ENCODE results near the gene LMO7. TPM values are rescaled to one million over a fixed set of nuclear protein-coding genes. Genes with fewer than 3 reads are reported as not detected.
A peak's percentile ranks its signal among the peaks of the same experiment; 100 is the strongest.

Gene LMO7
- total RNA-seq, 1 donor from 2014 or later = 239 TPM

DNA sequence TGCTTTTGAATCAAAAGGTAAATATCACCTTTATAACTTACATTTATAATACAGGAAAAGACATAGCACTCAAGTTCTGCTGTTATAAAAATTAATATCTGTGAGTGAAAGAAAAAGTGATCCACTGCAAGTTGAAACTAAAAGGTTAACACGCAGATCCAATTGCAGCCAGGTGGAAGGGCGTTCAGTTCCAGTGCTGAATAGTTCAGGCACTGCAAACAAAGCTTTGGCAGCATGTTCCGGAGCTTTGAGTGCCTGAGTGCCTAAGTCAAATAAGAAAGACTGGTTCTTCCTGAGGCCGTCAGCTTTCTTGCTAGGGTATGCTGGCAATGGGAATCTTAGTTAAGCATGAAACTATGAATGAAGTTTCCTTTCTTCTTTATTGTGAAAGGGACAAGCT, 200.3 kb downstream of the LMO7 start:
- no peak for DNase-seq (ENCODE audit: extremely low spot score, unreplicated experiment)
- no peak overlapping the region for H3K27ac Mint-ChIP-seq (ENCODE audit: unreplicated experiment)
- H3K36me3 Mint-ChIP-seq (ENCODE audit: unreplicated experiment) = peaks cover 42% of the 10 kb centered on the region
- no peaks in the 10 kb centered on the region for H3K27me3 Mint-ChIP-seq (ENCODE audit: unreplicated experiment)
- TF ChIP-seq, protein P1, sequence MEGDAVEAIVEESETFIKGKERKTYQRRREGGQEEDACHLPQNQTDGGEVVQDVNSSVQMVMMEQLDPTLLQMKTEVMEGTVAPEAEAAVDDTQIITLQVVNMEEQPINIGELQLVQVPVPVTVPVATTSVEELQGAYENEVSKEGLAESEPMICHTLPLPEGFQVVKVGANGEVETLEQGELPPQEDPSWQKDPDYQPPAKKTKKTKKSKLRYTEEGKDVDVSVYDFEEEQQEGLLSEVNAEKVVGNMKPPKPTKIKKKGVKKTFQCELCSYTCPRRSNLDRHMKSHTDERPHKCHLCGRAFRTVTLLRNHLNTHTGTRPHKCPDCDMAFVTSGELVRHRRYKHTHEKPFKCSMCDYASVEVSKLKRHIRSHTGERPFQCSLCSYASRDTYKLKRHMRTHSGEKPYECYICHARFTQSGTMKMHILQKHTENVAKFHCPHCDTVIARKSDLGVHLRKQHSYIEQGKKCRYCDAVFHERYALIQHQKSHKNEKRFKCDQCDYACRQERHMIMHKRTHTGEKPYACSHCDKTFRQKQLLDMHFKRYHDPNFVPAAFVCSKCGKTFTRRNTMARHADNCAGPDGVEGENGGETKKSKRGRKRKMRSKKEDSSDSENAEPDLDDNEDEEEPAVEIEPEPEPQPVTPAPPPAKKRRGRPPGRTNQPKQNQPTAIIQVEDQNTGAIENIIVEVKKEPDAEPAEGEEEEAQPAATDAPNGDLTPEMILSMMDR (IDR thresholded peaks at IDR 0.05) = no peak
- no peak overlapping the region for H3K4me3 Mint-ChIP-seq (ENCODE audit: unreplicated experiment)
- peaks cover under 1% of the 10 kb centered on the region for H3K9me3 Mint-ChIP-seq (ENCODE audit: unreplicated experiment)
- no peaks in the 10 kb centered on the region for H3K4me1 Mint-ChIP-seq (ENCODE audit: unreplicated experiment)

DNA sequence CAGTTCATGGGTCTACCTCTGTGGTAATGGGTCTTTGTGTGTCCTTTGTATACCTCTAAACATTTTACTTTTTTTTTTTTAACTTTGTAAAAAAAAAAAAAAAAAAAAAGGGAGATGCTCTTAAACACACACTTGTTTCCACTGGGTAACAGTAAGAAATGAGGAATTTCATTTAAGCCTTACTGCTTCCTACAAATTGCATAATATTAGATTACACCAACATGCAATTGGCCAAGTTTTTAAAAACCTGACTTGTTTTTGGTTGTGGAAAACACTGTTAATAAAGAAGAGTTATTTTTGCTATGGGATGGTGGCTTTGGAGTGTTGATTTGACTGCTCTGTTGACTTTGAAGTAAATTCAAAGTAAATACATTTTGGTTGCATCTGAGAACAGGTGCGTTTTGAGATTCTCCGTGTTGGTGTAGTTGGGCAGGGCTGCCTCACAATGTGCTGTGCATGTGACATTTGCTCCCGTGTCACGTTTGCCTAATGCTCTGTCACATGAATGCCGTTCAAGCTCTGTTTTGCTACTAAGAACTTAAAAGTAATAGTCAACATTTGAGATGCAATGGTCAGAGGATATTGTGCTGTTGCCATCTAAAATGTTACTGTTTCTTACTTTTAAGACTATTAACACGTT, 202.4 kb downstream of the LMO7 start:
- no peak for DNase-seq (ENCODE audit: extremely low spot score, unreplicated experiment)
- Mint-ChIP-seq H3K27me3 (ENCODE audit: unreplicated experiment) (no peaks in the 10 kb centered on the region), H3K27ac (ENCODE audit: unreplicated experiment) (no peak overlapping the region), H3K4me3 (ENCODE audit: unreplicated experiment) (no peak overlapping the region), H3K9me3 (ENCODE audit: unreplicated experiment) (peaks cover 8% of the 10 kb centered on the region), H3K36me3 (ENCODE audit: unreplicated experiment) (peaks cover 56% of the 10 kb centered on the region), H3K4me1 (ENCODE audit: unreplicated experiment) (no peaks in the 10 kb centered on the region)
- TF ChIP-seq, protein P1 (IDR thresholded peaks at IDR 0.05) = no peak

DNA sequence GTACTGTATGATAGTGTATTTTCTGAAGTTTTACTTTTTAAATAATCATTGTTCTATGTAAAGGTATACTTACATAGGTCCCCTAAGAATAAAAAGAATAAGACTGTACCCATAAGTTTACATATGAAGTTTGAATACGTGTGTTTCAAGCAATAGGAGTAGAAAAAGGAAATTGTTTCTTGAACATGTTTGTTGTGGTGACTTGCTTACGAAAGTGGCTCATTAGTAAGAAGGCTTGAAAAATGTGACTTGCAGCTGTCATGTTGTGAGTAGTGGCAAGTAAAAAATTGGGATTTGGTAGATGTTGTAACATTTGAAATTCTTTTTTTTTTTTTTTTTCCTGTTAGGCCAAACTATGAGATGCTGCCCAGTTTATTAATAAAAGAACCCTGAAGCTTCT, 203.3 kb downstream of the LMO7 start:
- no peak overlapping the region for H3K4me3 Mint-ChIP-seq (ENCODE audit: unreplicated experiment)
- TF ChIP-seq, protein P1 (IDR thresholded peaks at IDR 0.05) = no peak
- H3K27ac Mint-ChIP-seq (ENCODE audit: unreplicated experiment) = no peak overlapping the region
- peaks cover 55% of the 10 kb centered on the region for H3K36me3 Mint-ChIP-seq (ENCODE audit: unreplicated experiment)
- peaks cover 8% of the 10 kb centered on the region for H3K9me3 Mint-ChIP-seq (ENCODE audit: unreplicated experiment)
- H3K4me1 Mint-ChIP-seq (ENCODE audit: unreplicated experiment) = no peaks in the 10 kb centered on the region
- H3K27me3 Mint-ChIP-seq (ENCODE audit: unreplicated experiment) = no peaks in the 10 kb centered on the region
- DNase-seq (ENCODE audit: extremely low spot score, unreplicated experiment) = no peak

DNA sequence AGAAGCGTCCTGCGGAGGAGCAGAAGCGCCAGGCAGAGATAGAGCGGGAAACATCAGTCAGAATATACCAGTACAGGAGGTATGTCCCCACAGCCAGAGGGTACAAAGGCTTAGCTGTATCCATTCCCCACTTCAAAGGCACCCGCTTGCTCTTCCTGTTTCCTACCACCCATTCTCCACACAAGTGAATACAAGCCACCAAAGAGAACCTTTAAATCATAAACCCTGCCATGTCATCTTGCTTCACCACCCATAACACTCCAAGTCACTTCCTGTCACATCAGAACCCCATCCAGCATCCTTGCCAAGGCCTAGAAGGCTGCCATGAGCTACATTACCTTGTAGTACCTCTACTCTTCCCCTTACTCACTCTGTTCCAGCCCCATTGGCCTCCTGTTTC, 205.8 kb downstream of the LMO7 start:
- H3K27ac Mint-ChIP-seq (ENCODE audit: unreplicated experiment) = peak overlapping the region; percentile 25
- peaks cover 8% of the 10 kb centered on the region for H3K9me3 Mint-ChIP-seq (ENCODE audit: unreplicated experiment)
- no peaks in the 10 kb centered on the region for H3K27me3 Mint-ChIP-seq (ENCODE audit: unreplicated experiment)
- no peak for DNase-seq (ENCODE audit: extremely low spot score, unreplicated experiment)
- peaks cover 59% of the 10 kb centered on the region for H3K36me3 Mint-ChIP-seq (ENCODE audit: unreplicated experiment)
- no peak overlapping the region for H3K4me3 Mint-ChIP-seq (ENCODE audit: unreplicated experiment)
- TF ChIP-seq, protein P1 (IDR thresholded peaks at IDR 0.05) = no peak
- no peaks in the 10 kb centered on the region for H3K4me1 Mint-ChIP-seq (ENCODE audit: unreplicated experiment)

DNA sequence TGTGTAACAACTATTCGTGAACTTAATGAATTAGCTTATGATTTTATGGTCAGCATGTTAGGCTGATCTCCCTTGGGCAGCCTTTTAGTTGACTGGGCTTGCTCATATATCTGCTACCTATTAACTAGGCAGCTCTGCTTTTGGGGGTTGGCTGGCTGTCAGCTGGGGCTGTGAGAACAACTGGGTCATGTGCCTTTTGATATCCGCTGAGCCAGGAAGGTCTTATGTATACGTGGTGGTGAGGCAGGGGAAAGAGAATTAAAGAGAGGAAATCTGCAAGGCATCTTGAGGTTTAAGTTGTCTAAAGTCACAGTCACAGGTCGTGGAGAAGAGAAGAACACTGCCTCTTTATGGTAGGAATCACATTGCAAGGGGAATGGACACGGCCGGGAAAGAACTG, 206.9 kb downstream of the LMO7 start:
- no peaks in the 10 kb centered on the region for H3K27me3 Mint-ChIP-seq (ENCODE audit: unreplicated experiment)
- H3K4me1 Mint-ChIP-seq (ENCODE audit: unreplicated experiment) = no peaks in the 10 kb centered on the region
- no peak for DNase-seq (ENCODE audit: extremely low spot score, unreplicated experiment)
- H3K36me3 Mint-ChIP-seq (ENCODE audit: unreplicated experiment) = peaks cover 54% of the 10 kb centered on the region
- H3K27ac Mint-ChIP-seq (ENCODE audit: unreplicated experiment) = no peak overlapping the region
- peaks cover 8% of the 10 kb centered on the region for H3K9me3 Mint-ChIP-seq (ENCODE audit: unreplicated experiment)
- H3K4me3 Mint-ChIP-seq (ENCODE audit: unreplicated experiment) = no peak overlapping the region
- TF ChIP-seq, protein P1 (IDR thresholded peaks at IDR 0.05) = no peak
